Stomach (tissue), 4 donors: ENCODE data around the gene PKD1.
A peak's percentile ranks its signal among the peaks of the same experiment; 100 is the strongest.

Source experiments
- POLR2AphosphoS5 ChIP-seq, 3 donors: sonication (generic); formaldehyde crosslinking; IDR thresholded peaks; one replicate each; pipeline ENCODE4 v1.6.1; 2016; ENCODE audit warnings: antibody characterized with exemption in 3 of 3
- TF ChIP-seq, protein P1 (sequence below), 7 experiments: fragments of 450-650 bp in 4 of 7; fragments of 200-600 bp in 3 of 7; sonication (generic) in 3 of 7; IDR thresholded peaks; one replicate each; pipeline ENCODE4 v1.5.1; 2016 to 2019; ENCODE audit warnings: antibody characterized with exemption in 7 of 7, control low read depth in 2 of 7, mild to moderate bottlenecking in 1 of 7

DNA sequence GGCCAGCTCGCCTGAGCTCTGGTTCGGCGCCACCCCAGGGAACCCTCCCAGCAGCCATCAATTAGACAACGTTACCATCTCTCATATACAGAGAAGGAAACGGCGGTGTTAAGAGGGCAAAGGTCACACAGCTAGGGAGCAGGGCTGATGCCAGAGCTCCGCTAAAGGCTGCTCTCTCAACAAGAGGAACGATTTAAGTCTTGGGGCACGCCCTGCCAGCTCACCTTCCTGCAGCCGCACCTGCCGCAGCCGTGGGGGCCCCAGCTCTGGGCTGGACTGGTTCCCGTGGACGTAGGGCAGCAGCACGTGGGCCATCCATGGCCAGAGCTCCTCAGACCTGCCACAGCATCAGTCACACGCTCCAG is 43.5 kb downstream of the PKD1 start:
- TF ChIP-seq, protein P1, sequence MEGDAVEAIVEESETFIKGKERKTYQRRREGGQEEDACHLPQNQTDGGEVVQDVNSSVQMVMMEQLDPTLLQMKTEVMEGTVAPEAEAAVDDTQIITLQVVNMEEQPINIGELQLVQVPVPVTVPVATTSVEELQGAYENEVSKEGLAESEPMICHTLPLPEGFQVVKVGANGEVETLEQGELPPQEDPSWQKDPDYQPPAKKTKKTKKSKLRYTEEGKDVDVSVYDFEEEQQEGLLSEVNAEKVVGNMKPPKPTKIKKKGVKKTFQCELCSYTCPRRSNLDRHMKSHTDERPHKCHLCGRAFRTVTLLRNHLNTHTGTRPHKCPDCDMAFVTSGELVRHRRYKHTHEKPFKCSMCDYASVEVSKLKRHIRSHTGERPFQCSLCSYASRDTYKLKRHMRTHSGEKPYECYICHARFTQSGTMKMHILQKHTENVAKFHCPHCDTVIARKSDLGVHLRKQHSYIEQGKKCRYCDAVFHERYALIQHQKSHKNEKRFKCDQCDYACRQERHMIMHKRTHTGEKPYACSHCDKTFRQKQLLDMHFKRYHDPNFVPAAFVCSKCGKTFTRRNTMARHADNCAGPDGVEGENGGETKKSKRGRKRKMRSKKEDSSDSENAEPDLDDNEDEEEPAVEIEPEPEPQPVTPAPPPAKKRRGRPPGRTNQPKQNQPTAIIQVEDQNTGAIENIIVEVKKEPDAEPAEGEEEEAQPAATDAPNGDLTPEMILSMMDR (IDR thresholded peaks at IDR 0.05) = no peak
- peak in 1 of 3 donors; percentile 10 for TF ChIP-seq POLR2AphosphoS5 (IDR thresholded peaks at IDR 0.05)
